Amygdala (tissue), 56 donors: ENCODE results near the gene ADARB2.

Source experiments
- DNase-seq, 56 donors: peaks; one replicate each; lab custom pipeline; 2025; lab: John Stamatoyannopoulos, UW

Gene ADARB2

GRCh38 chr10:1515121-1515779, 222.1 kb downstream of the ADARB2 start:
- DNase-seq, result no peak

- DNase-seq, result no peak
These were observed 222.6 kb downstream of the ADARB2 start for GRCh38 chr10:1514681-1515080.

DNA sequence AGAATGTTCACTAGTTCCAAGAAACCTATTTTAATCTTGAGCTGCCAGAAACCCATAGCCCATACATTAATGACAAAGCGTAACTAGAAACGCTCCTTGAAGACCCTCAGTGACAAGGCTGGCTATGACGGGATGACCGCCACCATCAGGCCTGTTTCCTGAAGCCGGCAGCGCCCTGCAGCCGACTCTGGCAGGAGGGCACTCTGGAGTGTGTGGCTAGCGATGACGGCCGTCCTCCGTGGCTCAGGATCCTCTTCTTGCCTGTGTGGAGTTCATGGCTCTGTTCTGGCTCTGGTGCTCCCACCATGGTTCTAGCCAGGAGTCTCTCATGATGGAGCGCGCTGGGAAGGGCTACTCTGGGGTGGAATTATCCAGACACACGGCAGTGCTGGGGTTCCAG, 224.1 kb downstream of the ADARB2 start:
- DNase-seq, result no peak

- DNase-seq, result no peak
These were observed 228.3 kb downstream of the ADARB2 start for GRCh38 chr10:1509011-1509530.

DNA sequence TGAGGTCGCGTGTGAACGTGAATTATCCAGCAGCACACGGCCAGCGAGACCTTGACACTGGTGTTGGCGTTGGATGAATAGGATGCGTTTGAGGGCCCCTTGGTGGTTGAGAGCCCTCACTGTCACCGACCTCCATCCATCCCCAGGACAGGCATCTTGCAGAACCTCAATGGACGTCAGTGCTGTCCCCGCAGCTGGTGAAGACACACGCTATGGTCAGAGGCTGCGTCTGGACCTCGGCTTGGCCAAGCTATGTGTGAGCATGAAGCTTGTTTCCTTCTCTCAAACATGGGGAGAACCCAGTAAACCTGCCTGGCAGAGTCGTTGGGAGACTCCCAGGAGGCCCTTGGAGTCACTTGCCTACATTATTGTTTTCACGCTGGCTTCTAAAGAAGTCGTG, 229.2 kb downstream of the ADARB2 start:
- no peak for DNase-seq

GRCh38 chr10:1507436-1507835, 229.9 kb downstream of the ADARB2 start:
- DNase-seq, result no peak

DNA sequence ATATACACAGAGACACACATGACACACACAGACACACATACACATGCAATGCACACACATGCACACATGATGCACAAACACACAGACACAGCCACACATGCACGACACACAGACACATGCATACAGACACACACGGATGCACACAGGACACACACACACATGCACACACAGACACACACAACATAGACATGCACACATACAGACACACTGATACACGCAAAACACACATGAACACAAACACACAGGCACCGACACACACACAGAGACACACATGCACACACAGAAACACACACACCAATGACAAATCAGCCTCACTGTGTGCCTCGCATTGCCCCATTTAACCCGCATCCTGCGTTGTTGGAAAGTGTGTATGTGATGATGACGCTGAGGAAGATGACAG, 232.4 kb downstream of the ADARB2 start:
- DNase-seq, result no peak

DNA sequence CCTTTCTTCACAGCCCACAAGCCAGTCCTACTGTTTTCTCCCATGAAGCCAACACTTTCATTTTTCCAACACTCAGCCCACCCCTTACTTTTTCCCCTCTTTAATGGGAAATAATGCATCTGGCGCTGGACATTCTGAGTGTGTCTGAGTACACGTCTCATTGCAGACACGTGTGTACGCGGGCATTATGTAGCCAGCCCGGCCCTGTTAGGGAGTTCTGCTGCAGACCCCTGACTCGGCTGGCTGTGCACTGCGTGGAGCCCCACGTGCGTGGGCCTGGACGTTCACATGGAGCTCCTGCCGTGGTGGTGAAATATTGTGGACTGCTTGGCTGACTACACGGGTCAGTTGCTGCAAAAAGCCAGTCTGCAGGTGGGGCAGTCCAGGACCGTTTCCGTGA, 233.0 kb downstream of the ADARB2 start:
- DNase-seq, result no peak

GRCh38 chr10:1502451-1502850, 234.9 kb downstream of the ADARB2 start:
- DNase-seq, result no peak

- DNase-seq, result no peak
These were observed 237.9 kb downstream of the ADARB2 start for GRCh38 chr10:1499359-1499957.

- DNase-seq, result no peak
These were observed 238.5 kb downstream of the ADARB2 start for GRCh38 chr10:1498746-1499358.

DNA sequence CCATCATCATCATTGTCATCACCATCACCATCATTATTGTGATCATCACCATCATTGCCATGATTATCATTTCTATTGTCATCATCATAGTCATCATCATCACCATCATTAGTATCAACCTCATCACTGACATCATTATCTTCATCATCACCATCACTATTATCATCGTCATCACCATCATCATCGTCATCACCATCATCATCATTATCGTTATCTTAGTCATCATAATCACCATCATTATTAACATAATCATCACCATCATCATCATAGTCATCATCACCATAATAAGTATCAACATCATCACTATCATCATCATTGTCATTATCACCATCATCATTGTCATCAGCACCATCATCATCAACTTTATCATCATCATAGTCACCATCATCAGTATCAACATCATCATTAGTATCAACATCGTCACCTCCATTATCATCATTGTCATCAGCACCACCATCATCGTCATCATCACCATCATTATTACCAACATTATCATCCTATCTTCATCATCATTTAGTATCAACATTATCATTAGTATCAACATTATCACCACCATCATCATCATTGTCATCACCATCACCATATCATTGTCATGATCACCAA, 241.3 kb downstream of the ADARB2 start:
- DNase-seq, result no peak

DNA sequence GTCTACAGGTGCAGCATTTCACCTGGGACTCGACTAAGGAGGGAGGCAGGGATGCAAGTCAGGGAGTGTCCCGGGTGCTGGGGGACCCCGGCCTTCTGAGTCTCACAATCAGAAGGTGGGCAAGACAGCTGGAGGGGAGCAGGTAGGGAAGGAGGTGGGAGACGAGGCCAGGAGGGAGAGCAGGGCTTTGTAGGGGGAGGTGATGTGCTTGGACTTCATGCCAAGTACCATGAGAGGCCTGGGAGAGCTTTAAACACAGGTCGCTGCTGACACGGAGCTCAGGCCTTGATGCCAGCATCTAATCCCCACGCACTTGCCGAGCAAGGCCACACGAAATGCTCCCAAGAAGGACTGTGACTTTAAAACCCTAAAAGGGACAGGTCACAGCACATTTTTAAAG, 244.7 kb downstream of the ADARB2 start:
- no peak for DNase-seq

- no peak for DNase-seq
These were observed 245.4 kb downstream of the ADARB2 start for GRCh38 chr10:1491901-1492300.

GRCh38 chr10:1489801-1490200, 247.5 kb downstream of the ADARB2 start:
- DNase-seq, result no peak

- no peak for DNase-seq
These were observed 248.3 kb downstream of the ADARB2 start for GRCh38 chr10:1488970-1489548.

DNA sequence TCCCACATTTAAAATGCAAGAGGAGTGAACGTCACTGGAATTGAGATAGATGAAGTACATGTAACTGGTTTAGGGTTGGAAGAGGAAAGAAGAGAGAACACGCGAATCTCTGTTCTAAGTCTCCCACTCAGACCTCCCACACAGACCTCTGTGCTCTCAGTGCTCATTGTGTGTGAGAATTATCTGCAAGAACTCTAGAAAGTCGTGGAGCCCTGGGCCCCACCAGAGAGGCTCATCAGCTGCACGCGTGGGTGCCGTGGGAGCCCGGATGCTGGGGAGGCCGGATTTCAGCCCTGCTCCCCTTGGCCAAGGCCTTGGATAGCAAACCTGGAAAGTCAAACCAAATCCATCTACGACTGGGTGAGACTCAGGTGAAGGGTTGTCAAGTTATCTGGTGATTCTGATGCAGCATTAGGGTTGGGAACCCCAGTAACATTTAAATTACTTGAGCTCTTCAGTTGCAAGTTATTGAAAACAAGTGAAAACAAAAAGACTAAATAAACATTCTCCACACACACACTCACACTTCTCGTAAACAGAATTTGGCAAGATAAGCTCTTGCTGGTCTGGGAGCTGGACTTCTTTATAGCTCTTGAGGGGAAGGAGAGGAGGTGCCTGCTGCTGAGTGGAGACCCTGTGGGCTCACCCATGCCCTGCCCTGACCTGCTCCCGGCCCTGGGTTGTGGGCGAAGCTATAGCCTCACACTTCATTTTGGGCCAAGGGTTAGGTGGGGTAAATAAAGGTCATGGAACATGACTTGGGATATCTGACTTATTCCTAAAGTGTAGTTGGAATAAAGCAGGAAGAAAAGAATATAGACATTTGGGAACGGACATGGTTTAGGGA, 250.3 kb downstream of the ADARB2 start:
- no peak for DNase-seq

DNA sequence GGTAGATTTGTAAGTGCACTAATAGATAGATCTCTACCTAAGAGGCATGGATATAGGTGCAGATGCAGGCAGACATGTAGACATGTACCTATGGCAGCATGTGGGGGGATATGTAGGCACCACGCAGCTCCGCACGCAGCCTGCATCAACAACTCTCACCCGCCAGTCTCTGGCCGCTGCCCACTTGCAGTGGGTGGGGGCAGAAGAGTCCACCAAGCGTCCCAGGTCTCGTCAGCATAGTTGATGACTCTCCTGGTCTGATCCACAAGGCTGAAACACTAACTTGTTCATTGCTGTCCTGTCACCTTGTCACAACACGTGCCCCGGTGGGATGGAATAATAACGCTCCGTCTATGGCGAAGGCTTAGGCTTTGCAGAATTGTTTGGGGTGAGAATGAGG, 252.0 kb downstream of the ADARB2 start:
- DNase-seq, result no peak

- DNase-seq, result no peak
These were observed 253.5 kb downstream of the ADARB2 start for GRCh38 chr10:1483826-1484225.

DNA sequence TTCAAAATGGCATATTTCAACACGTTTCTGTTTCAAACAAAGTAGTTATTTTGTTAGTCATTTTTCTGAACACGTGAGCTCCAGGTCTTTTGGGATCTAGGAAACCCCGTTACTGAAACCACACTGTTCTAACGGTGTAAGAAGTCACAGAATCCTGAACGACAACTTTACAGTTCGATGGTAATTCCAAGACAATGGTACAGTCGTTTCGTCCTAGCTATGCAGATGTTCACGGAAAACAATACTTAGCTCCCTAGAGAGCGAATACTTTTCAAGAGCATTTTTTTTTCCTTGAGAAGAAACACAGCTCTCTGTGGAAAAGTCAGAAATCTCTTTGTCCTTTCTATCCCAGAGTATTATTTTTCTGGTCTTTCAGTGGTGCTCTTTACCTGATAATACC, 254.1 kb downstream of the ADARB2 start:
- no peak for DNase-seq
